Measurements from ENCODE around the gene AP1G2. TPM values are rescaled to one million over a fixed set of nuclear protein-coding genes. Genes with fewer than 3 reads are reported as not detected.

Gene AP1G2
- total RNA-seq, 1 experiment from 2014 or later, result 155 TPM

DNA sequence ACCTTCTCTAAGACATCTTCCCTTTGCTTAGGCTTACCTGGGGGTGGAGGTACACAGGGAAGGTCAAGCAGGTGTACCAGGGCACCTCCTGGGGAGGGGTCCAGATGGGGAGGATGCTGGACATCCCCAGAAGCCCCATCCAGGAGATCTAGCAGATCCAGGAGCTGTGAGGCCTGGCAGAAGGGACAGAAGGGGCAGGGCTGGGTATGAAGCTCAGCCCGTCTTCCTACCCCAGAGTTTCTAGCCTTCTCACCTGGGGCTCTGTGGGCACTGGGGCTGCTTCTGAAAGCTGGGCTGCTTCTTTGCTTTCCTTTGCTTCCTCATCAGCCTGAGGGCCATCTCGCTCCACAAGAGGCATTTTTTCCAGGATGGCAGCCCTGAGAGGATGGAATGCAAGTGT, 6.3 kb downstream of the AP1G2 start (continued):
- TF ChIP-seq SRF (IDR thresholded peaks at IDR 0.05; ENCODE audit: low read depth), result no peak
- no peak for TF ChIP-seq TCF7L2 (IDR thresholded peaks at IDR 0.05; ENCODE audit: borderline replicate concordance, extremely low read depth, insufficient read depth, insufficient read length)

DNA sequence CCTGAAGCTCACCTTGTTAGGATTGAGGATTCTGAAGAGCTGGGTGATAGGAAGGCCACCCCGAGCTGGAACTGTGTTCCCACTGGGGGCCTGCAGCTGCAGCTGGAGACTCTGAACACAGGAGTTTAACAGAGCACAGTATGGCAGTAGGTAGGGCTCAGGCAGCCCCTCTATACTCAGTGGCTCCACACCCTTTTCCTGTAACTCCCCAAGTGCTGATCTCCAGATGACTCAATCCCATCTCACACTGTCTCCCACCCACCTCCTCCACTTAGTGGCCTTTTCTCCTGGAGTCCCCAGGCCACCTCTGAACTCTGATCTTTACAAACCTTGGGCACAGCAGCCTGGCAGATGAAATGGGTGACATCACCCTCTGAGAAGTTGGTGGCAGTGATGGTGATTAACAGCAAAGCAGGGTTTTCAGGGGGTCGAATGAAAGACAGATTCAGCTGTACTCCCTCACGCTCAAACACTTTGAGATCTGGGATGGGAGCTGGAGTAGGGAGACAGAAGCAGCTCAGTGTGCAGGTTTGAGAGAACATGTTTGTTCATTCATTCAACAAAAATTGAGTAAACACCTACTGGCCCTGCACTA, 7.6 kb downstream of the AP1G2 start:
- DNase-seq (ENCODE audit: low read depth, low spot score), result no peak
- Histone ChIP-seq H3K9me3 (ENCODE audit: control insufficient read depth in 1 of 2, insufficient read depth in 1 of 2, low read depth in 1 of 2, low read length in 2 of 2) (no peaks in the 10 kb centered on the region), H3K4me3 (replicated peaks in 1 of 2; ENCODE audit: low read depth in 1 of 2, low read length in 2 of 2) (no peak overlapping the region), H3K4me1 (ENCODE audit: control insufficient read depth in 1 of 2, insufficient read depth in 2 of 2, low read length in 2 of 2) (peaks cover 5 to 16% of the 10 kb centered on the region in 2 experiments; a peak in 2 of 4 replicates), H3K79me2 (ENCODE audit: insufficient read depth, low read length) (peaks cover 6% of the 10 kb centered on the region; the same call in 1 of the 2 replicates), H3K9me2 (ENCODE audit: insufficient read depth) (no peaks in the 10 kb centered on the region), H4K20me1 (ENCODE audit: insufficient read depth) (no peaks in the 10 kb centered on the region), H3K27ac (ENCODE audit: low read depth, low read length) (no peak overlapping the region), H2AFZ (ENCODE audit: low read depth, low read length, poor library complexity, severe bottlenecking) (no peak overlapping the region), H3K4me2 (ENCODE audit: low read length) (no peak overlapping the region), H3K9ac (ENCODE audit: low read length) (no peak overlapping the region), H3K36me3 (ENCODE audit: control insufficient read depth in 1 of 2, insufficient read depth in 2 of 2, low read length in 2 of 2) (peaks cover 16 to 22% of the 10 kb centered on the region in 2 experiments; a peak in 3 of 4 replicates), H3K27me3 (ENCODE audit: insufficient read depth, low read length) (no peaks in the 10 kb centered on the region)
- BruUV-seq (replicated peaks), result no TSS peak
- TF ChIP-seq JUND (IDR thresholded peaks at IDR 0.05) (no peak), FOSL1 (IDR thresholded peaks at IDR 0.05; ENCODE audit: low read depth) (no peak), EGR1 (IDR thresholded peaks at IDR 0.05; ENCODE audit: low read depth) (no peak), ELF1 (IDR thresholded peaks at IDR 0.05; ENCODE audit: borderline replicate concordance, low read depth) (no peak), SP1 (IDR thresholded peaks at IDR 0.05; ENCODE audit: low read depth) (no peak), CBX3 (IDR thresholded peaks at IDR 0.05; ENCODE audit: low read depth) (no peak), CEBPB (IDR thresholded peaks at IDR 0.05; ENCODE audit: low read depth) (no peak), SIN3A (IDR thresholded peaks at IDR 0.05; ENCODE audit: low read depth) (no peak), POLR2A (IDR thresholded peaks at IDR 0.05; ENCODE audit: borderline replicate concordance, extremely low read depth, insufficient read depth, insufficient read length) (no peak), SRF (IDR thresholded peaks at IDR 0.05; ENCODE audit: low read depth) (no peak), EZH2 (IDR thresholded peaks at IDR 0.05) (no peak), RAD21 (IDR thresholded peaks at IDR 0.05; ENCODE audit: low read depth) (no peak)
- TF ChIP-seq, protein P1, sequence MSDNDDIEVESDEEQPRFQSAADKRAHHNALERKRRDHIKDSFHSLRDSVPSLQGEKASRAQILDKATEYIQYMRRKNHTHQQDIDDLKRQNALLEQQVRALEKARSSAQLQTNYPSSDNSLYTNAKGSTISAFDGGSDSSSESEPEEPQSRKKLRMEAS (IDR thresholded peaks at IDR 0.05), result no peak
- TF ChIP-seq, protein P2, sequence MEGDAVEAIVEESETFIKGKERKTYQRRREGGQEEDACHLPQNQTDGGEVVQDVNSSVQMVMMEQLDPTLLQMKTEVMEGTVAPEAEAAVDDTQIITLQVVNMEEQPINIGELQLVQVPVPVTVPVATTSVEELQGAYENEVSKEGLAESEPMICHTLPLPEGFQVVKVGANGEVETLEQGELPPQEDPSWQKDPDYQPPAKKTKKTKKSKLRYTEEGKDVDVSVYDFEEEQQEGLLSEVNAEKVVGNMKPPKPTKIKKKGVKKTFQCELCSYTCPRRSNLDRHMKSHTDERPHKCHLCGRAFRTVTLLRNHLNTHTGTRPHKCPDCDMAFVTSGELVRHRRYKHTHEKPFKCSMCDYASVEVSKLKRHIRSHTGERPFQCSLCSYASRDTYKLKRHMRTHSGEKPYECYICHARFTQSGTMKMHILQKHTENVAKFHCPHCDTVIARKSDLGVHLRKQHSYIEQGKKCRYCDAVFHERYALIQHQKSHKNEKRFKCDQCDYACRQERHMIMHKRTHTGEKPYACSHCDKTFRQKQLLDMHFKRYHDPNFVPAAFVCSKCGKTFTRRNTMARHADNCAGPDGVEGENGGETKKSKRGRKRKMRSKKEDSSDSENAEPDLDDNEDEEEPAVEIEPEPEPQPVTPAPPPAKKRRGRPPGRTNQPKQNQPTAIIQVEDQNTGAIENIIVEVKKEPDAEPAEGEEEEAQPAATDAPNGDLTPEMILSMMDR (IDR thresholded peaks at IDR 0.05 in 2 of 3, conservative IDR thresholded peaks at IDR 0.05 in 1 of 3; ENCODE audit: borderline replicate concordance in 1 of 3, insufficient read depth in 1 of 3, low read depth in 2 of 3, low read length in 2 of 3), result no peak
- TF ChIP-seq, protein P3, sequence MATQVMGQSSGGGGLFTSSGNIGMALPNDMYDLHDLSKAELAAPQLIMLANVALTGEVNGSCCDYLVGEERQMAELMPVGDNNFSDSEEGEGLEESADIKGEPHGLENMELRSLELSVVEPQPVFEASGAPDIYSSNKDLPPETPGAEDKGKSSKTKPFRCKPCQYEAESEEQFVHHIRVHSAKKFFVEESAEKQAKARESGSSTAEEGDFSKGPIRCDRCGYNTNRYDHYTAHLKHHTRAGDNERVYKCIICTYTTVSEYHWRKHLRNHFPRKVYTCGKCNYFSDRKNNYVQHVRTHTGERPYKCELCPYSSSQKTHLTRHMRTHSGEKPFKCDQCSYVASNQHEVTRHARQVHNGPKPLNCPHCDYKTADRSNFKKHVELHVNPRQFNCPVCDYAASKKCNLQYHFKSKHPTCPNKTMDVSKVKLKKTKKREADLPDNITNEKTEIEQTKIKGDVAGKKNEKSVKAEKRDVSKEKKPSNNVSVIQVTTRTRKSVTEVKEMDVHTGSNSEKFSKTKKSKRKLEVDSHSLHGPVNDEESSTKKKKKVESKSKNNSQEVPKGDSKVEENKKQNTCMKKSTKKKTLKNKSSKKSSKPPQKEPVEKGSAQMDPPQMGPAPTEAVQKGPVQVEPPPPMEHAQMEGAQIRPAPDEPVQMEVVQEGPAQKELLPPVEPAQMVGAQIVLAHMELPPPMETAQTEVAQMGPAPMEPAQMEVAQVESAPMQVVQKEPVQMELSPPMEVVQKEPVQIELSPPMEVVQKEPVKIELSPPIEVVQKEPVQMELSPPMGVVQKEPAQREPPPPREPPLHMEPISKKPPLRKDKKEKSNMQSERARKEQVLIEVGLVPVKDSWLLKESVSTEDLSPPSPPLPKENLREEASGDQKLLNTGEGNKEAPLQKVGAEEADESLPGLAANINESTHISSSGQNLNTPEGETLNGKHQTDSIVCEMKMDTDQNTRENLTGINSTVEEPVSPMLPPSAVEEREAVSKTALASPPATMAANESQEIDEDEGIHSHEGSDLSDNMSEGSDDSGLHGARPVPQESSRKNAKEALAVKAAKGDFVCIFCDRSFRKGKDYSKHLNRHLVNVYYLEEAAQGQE (IDR thresholded peaks at IDR 0.05; ENCODE audit: low read depth), result no peak
- ChIA-PET CTCF (interaction anchor here (0.7 to 6.0 kb wide), 11 partner anchors 8 to 439 kb away, joined by 3 to 69 read pairs (median 4); partner anchors contain the start of genes AP1G2 and PABPN1), RAD21 (ENCODE audit: low non-redundant PET in 1 of 2, low total read pairs in 2 of 2, uncharacterized antibody in 2 of 2, unreplicated experiment in 2 of 2) (no interaction called here), POLR2A (no interaction called here)
- no peak for ATAC-seq
- intact Hi-C loops (cut with micrococcal nuclease), result loop anchor here (1.0 to 5.0 kb wide), 2 partner anchors 232 to 293 kb away; no protein-coding TSS in a partner anchor
